HG02798 (cell line): ENCODE measurements around the gene ELF1.
"Not testable (repeated sequence)": the region's sequence is repeated elsewhere in the genome, so short reads cannot be mapped to it uniquely, and the experiment has no call there.

Experiments
- ATAC-seq: cut with Tn5 transposase; IDR thresholded peaks from one replicate; pipeline ENCODE4 v1.9.1; 2021; ENCODE audit warnings: mild to moderate bottlenecking; ENCODE audit not compliant: unreplicated experiment, poor library complexity

ELF1 gene

GRCh38 chr13:40984668-40985366, 34.3 kb downstream of the ELF1 start:
- ATAC-seq = peak; percentile 62

- no peak for ATAC-seq
These were observed 35.1 kb downstream of the ELF1 start for GRCh38 chr13:40983725-40984667.

- ATAC-seq = no peak
These were observed 35.9 kb downstream of the ELF1 start for GRCh38 chr13:40983259-40983658.

GRCh38 chr13:40982772-40983171, 36.3 kb downstream of the ELF1 start:
- peak; percentile 69 for ATAC-seq

GRCh38 chr13:40981949-40982348, 37.2 kb downstream of the ELF1 start:
- no peak for ATAC-seq

- no peak for ATAC-seq
These were observed 37.8 kb downstream of the ELF1 start for GRCh38 chr13:40981361-40981760.

- no peak for ATAC-seq
These were observed 38.7 kb downstream of the ELF1 start for GRCh38 chr13:40980461-40980860.

- ATAC-seq = no peak
These were observed 39.9 kb downstream of the ELF1 start for GRCh38 chr13:40979232-40979631.

GRCh38 chr13:40978109-40978508, 41.0 kb downstream of the ELF1 start:
- ATAC-seq = not testable (repeated sequence)

- ATAC-seq = no peak
These were observed 43.7 kb downstream of the ELF1 start for GRCh38 chr13:40975441-40975840.

GRCh38 chr13:40974460-40975407, 44.4 kb downstream of the ELF1 start:
- peak; percentile 82 for ATAC-seq

- no peak for ATAC-seq
These were observed 45.7 kb downstream of the ELF1 start for GRCh38 chr13:40973409-40973808.

- ATAC-seq = no peak
These were observed 47.8 kb downstream of the ELF1 start for GRCh38 chr13:40971321-40971720.

GRCh38 chr13:40970803-40971202, 48.3 kb downstream of the ELF1 start:
- no peak for ATAC-seq

GRCh38 chr13:40969169-40969901, 49.8 kb downstream of the ELF1 start:
- ATAC-seq = peak; percentile 68

GRCh38 chr13:40968416-40969000, 50.6 kb downstream of the ELF1 start:
- no peak for ATAC-seq

GRCh38 chr13:40966298-40966697, 52.8 kb downstream of the ELF1 start:
- no peak for ATAC-seq

GRCh38 chr13:40963927-40964326, 55.2 kb downstream of the ELF1 start:
- ATAC-seq = no peak

GRCh38 chr13:40961826-40962225, 57.3 kb downstream of the ELF1 start:
- ATAC-seq = no peak
